GM12878 (cell line): ENCODE results near the gene DDX10. TPM values are rescaled to one million over a fixed set of nuclear protein-coding genes. Genes with fewer than 3 reads are reported as not detected.

Experiments used
- ATAC-seq: fragments of 200-7000 bp; cut with Tn5 transposase; 3 replicates; pipeline ENCODE4 v1.9.1; 2020; ENCODE audit warnings: mild to moderate bottlenecking, moderate library complexity
- BruUV-seq: library from RNA; stranded (reverse); fragments of 400-500 nt; replicated peaks from 2 replicates; lab custom pipeline; 2021; lab: Mats Ljungman, UMichigan
- CTCF ChIA-PET: fragments of 300-600 bp; sonication (Branson Sonifier 250); formaldehyde crosslinking; extraction: SDS; loops from one replicate; lab custom pipeline; 2021; ENCODE audit warnings: inconsistent platforms; lab: Yijun Ruan, JAX
- POLR2A ChIA-PET: fragments of 350-600 bp; formaldehyde crosslinking; extraction: SDS; loops from one replicate; lab custom pipeline; 2021; ENCODE audit warnings: inconsistent platforms; lab: Charles Lee
- RAD21 ChIA-PET: fragments of 300-600 bp; sonication (Branson Sonifier 250); formaldehyde crosslinking; loops from one replicate; lab custom pipeline; 2023; ENCODE audit warnings: antibody characterized with exemption; ENCODE audit not compliant: unreplicated experiment; lab: Charles Lee
- SMC1A ChIA-PET: fragments of 300-600 bp; sonication (Branson Sonifier 250); formaldehyde crosslinking; loops from one replicate; lab custom pipeline; 2023; ENCODE audit not compliant: unreplicated experiment, uncharacterized antibody; lab: Charles Lee
- DNase-seq: peaks from one replicate; pipeline ENCODE4 v3.0.0-alpha.2; 2011; ENCODE audit warnings: low read depth, low spot score
- FAIRE-seq: peaks from 3 replicates; lab custom pipeline; 2011; peaks lifted over from hg19 to GRCh38; lab: Jason Lieb, UNC
- H2AFZ ChIP-seq: 2 replicates; pipeline ENCODE4 v1.6.0; 2011; ENCODE audit warnings: low read depth, low read length, control low read depth; ENCODE audit not compliant: control insufficient read depth
- H3K27ac ChIP-seq: 2 replicates; pipeline ENCODE4 v1.5.1; 2011; ENCODE audit warnings: control low read depth; ENCODE audit not compliant: control insufficient read depth, insufficient read depth
- H3K27me3 ChIP-seq, 2 experiments: replicated peaks in 1 of 2; 2 replicates each; pipeline versions ENCODE4 v1.6.0 to v1.6.1; 2011; ENCODE audit warnings: low read length in 1 of 2; ENCODE audit not compliant: control insufficient read depth in 2 of 2, insufficient read depth in 2 of 2
- H3K36me3 ChIP-seq, 2 experiments: 2 replicates each; pipeline ENCODE4 v1.5.1; 2011; ENCODE audit warnings: low read length in 1 of 2; ENCODE audit not compliant: control insufficient read depth in 2 of 2, insufficient read depth in 2 of 2
- H3K4me1 ChIP-seq: 2 replicates; pipeline ENCODE4 v1.6.1; 2011; ENCODE audit warnings: mild to moderate bottlenecking, low read length, moderate library complexity, mixed read lengths; ENCODE audit not compliant: control insufficient read depth, insufficient read depth
- H3K4me2 ChIP-seq: 2 replicates; pipeline ENCODE4 v1.6.0; 2011; ENCODE audit warnings: control low read depth; ENCODE audit not compliant: control insufficient read depth, insufficient read depth
- H3K4me3 ChIP-seq: fragments of 200-600 bp; sonication (generic); 2 replicates; pipeline ENCODE4 v1.5.1; 2016
- H3K79me2 ChIP-seq: 2 replicates; pipeline ENCODE4 v1.6.0; 2011; ENCODE audit warnings: low read length; ENCODE audit not compliant: control insufficient read depth, insufficient read depth
- H3K9ac ChIP-seq: 2 replicates; pipeline ENCODE4 v1.8.0; 2011; ENCODE audit warnings: low read length, control low read depth, mixed read lengths; ENCODE audit not compliant: control insufficient read depth, insufficient read depth
- H3K9me3 ChIP-seq: replicated peaks from 3 replicates; pipeline ENCODE4 v1.5.1; 2011; ENCODE audit warnings: mild to moderate bottlenecking, low read length; ENCODE audit not compliant: control insufficient read depth, insufficient read depth
- H4K20me1 ChIP-seq: 2 replicates; pipeline ENCODE4 v1.6.0; 2011; ENCODE audit not compliant: control insufficient read depth, insufficient read depth
- CREB1 ChIP-seq: IDR thresholded peaks from 2 replicates; pipeline ENCODE4 v1.6.1; 2012; ENCODE audit warnings: low read depth, mild to moderate bottlenecking, inconsistent platforms
- CREM ChIP-seq: IDR thresholded peaks from 2 replicates; pipeline ENCODE4 v1.6.1; 2014; ENCODE audit warnings: antibody characterized with exemption, low read depth
- EP300 ChIP-seq, 2 experiments: fragments of 150-350 bp in 1 of 2; IDR thresholded peaks; 2 replicates each; pipeline ENCODE4 v1.6.1; 2011 to 2012; ENCODE audit warnings: low read depth in 2 of 2, low read length in 2 of 2, borderline replicate concordance in 1 of 2, improper control_type of control experiment in 1 of 2, inconsistent platforms in 1 of 2; ENCODE audit not compliant: control insufficient read depth in 1 of 2
- FOXK2 ChIP-seq: fragments of 450-650 bp; IDR thresholded peaks from 2 replicates; pipeline ENCODE4 v1.6.1; 2017; ENCODE audit warnings: mild to moderate bottlenecking, moderate library complexity
- GATAD2B ChIP-seq: fragments of 450-650 bp; conservative IDR thresholded peaks from 2 replicates; pipeline ENCODE4 v1.6.1; 2017; ENCODE audit warnings: low read depth, mild to moderate bottlenecking, moderate library complexity
- HDAC6 ChIP-seq: fragments of 200-600 bp; sonication (generic); IDR thresholded peaks from one replicate; pipeline ENCODE4 v1.8.0; 2017; ENCODE audit warnings: antibody characterized with exemption; ENCODE audit not compliant: unreplicated experiment
- MTA3 ChIP-seq: IDR thresholded peaks from 2 replicates; pipeline ENCODE4 v1.6.1; 2012; ENCODE audit warnings: low read length, inconsistent platforms, borderline replicate concordance
- MXI1 ChIP-seq: fragments of 150-350 bp; IDR thresholded peaks from 2 replicates; pipeline ENCODE4 v1.6.1; 2011; ENCODE audit warnings: low read depth, mild to moderate bottlenecking, inconsistent platforms, low read length, improper control_type of control experiment
- NBN ChIP-seq: fragments of 450-650 bp; IDR thresholded peaks from 2 replicates; pipeline ENCODE4 v1.6.1; 2016
- NRF1 ChIP-seq: conservative IDR thresholded peaks from 2 replicates; pipeline ENCODE4 v1.6.1; 2011; ENCODE audit warnings: mild to moderate bottlenecking, low read depth, low read length, improper control_type of control experiment
- PAX5 ChIP-seq: IDR thresholded peaks from 2 replicates; pipeline ENCODE4 v1.6.1; 2011; ENCODE audit warnings: low read depth, low read length, borderline replicate concordance
- RAD21 ChIP-seq: IDR thresholded peaks from 2 replicates; pipeline ENCODE4 v1.6.1; 2011; ENCODE audit warnings: mild to moderate bottlenecking, low read depth, low read length, moderate library complexity; ENCODE audit not compliant: insufficient read depth
- RFX5 ChIP-seq: IDR thresholded peaks from 2 replicates; pipeline ENCODE4 v1.6.1; 2011; ENCODE audit warnings: low read depth, low read length, improper control_type of control experiment
- SMAD1 ChIP-seq: fragments of 450-650 bp; IDR thresholded peaks from 2 replicates; pipeline ENCODE4 v1.6.1; 2018; ENCODE audit warnings: mild to moderate bottlenecking, low read depth; ENCODE audit not compliant: partially characterized antibody
- SMARCA5 ChIP-seq: fragments of 450-650 bp; IDR thresholded peaks from 2 replicates; pipeline ENCODE4 v1.6.1; 2017; ENCODE audit warnings: mild to moderate bottlenecking
- SRF ChIP-seq, 2 experiments: IDR thresholded peaks; 2 replicates each; pipeline ENCODE4 v1.6.1; 2011; ENCODE audit warnings: low read depth in 2 of 2, low read length in 2 of 2, mild to moderate bottlenecking in 1 of 2, moderate library complexity in 1 of 2
- ZNF217 ChIP-seq: fragments of 450-650 bp; IDR thresholded peaks from 2 replicates; pipeline ENCODE4 v1.6.1; 2017; ENCODE audit warnings: antibody characterized with exemption, mild to moderate bottlenecking
- WGBS: methylation state at CpG from one replicate; pipeline ENCODE4 v1.1.6; 2016; ENCODE audit warnings: low lambda C conversion rate; ENCODE audit not compliant: insufficient replicate concordance, insufficient coverage; ENCODE audit errors: missing lambda C conversion rate; 5-methylcytosine and 5-hydroxymethylcytosine counted together
- in situ Hi-C: fragments of 300-500 bp; cut with MboI; formaldehyde crosslinking; loops from 9 replicates; pipeline ENCODE4 v1.14.3; 2018; ENCODE audit warnings: mixed read lengths
- intact Hi-C: fragments of 100-400 bp; cut with micrococcal nuclease; formaldehyde crosslinking; loops from one replicate; pipeline ENCODE4 v1.14.2; 2022; ENCODE audit not compliant: unreplicated experiment
- polyA plus RNA-seq, 11 experiments: library from polyadenylated mRNA; depleted of rRNA in 4 of 11; unstranded in 6 of 11; stranded (reverse) in 5 of 11; fragments of >200 nt; fragmentation: Nextera tagmentation in 4 of 11; fragmentation: Illumina TruSeq in 1 of 11; extraction: Ambion mirVana in 4 of 11; extraction: Trizol in 1 of 11; gene quantifications; 1 replicate in 1 of 11; 2 replicates in 10 of 11; pipeline versions ENCODE4 v1.2.1 to v1.2.3, GENCODE V29; 2011 to 2016; ENCODE audit warnings: inconsistent platforms in 2 of 11, missing spikeins in 2 of 11, low read depth in 1 of 11
- total RNA-seq, 4 experiments: library from RNA; depleted of rRNA in 3 of 4; stranded (reverse); fragments of >200 nt in 3 of 4; fragmentation: Illumina TruSeq in 1 of 4; extraction: Trizol in 1 of 4; gene quantifications; 2 replicates each; pipeline versions ENCODE4 v1.2.1 to v1.2.3, GENCODE V29; 2013 to 2021

The DDX10 gene
- total and polyA plus RNA-seq, 10 of the 15 experiments (the other 5 are each of a cell fraction or from before 2014, with no cell fraction given) = 20.9 to 51.5 (median 31.9) TPM

DNA sequence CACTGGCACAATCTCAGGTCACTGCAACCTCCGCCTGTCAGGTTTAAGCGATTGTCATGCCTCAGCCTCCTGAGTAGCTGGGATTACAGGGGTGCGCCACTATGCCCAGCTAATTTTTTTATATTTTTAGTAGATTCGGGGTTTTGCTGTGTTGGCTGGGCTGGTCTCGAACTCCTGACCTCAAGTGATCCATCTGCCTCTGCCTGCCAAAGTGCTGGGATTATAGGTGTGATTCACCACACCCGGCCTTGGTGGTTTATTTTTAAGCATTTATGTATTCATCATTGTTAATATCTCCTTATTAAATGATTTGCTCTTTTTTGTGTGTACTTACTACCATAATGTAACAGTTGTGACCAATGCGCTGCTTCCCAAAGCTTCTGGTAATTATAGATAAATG lies 171.7 kb downstream of the DDX10 start:
- ATAC-seq (no peak), FAIRE-seq (no peak), DNase-seq (no peak)
- RAD21 ChIA-PET = no interaction called here
- intact Hi-C loops (no loop called here), in situ Hi-C loops (no loop called here)
- Histone ChIP-seq H3K4me2 (no peak overlapping the region), H3K9me3 (no peaks in the 10 kb centered on the region), H4K20me1 (no peaks in the 10 kb centered on the region), H2AFZ (no peak overlapping the region), H3K4me1 (no peaks in the 10 kb centered on the region), H3K4me3 (no peak overlapping the region), H3K27me3 (no peaks in the 10 kb centered on the region), H3K27ac (no peak overlapping the region), H3K9ac (no peak overlapping the region), H3K79me2 (no peaks in the 10 kb centered on the region), H3K36me3 (no peaks in the 10 kb centered on the region)
- SMC1A ChIA-PET = interaction anchor here (0.6 to 2.9 kb wide), 9 partner anchors 9 to 129 kb away, joined by 3 to 12 read pairs (median 4); no protein-coding TSS in a partner anchor
- POLR2A ChIA-PET = no interaction called here
- BruUV-seq = no TSS peak
- CTCF ChIA-PET = interaction anchor here (0.7 to 2.1 kb wide), 4 partner anchors 11 to 139 kb away, joined by 3 to 7 read pairs (median 4); no protein-coding TSS in a partner anchor
- 98% methylated on average over 7 of the region's 7 CpGs for WGBS
- TF ChIP-seq SRF (IDR thresholded peaks at IDR 0.05; ENCODE audit: low read depth in 2 of 2, low read length in 2 of 2) (no peak), HDAC6 (no peak), CREB1 (no peak)

DNA sequence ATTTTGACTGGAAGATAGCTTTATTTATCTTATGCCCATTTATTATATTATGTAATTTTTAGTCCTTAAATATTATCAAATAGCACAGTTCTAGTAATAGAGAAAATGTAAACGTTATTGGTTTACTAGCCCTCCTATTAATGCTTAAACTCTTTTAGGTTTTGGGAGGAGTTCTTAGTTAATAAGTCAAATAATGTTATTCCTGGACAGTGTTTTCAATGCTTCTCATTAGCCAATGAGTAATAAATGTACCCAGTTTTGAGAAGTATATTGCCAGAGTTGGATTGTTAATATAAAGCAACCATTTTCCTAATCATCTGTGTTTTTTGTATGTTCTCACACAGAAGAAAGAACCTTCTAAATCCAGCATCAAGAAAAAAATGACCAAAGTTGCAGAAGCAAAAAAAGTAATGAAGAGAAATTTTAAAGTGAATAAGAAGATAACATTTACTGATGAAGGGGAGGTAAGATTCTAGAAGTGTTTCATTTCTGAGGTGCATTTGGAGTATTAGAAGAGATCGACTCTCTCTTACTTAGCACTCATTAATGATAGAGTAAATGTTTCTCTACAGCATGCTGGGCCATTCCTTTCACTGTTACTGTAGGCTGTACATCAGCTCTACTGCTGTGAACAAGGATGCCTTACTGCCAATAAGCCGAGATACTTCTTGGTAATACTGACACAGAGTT lies 173.4 kb downstream of the DDX10 start:
- ChIA-PET POLR2A (no interaction called here), SMC1A (interaction anchor here (1.2 to 2.9 kb wide), 5 partner anchors 10 to 23 kb away, joined by 3 to 12 read pairs (median 4); no protein-coding TSS in a partner anchor), CTCF (interaction anchor here (1.8 kb wide), 1 partner anchor 9 kb away, joined by 6 read pairs; no protein-coding TSS in a partner anchor), RAD21 (interaction anchor here (1.3 kb wide), 1 partner anchor 16 kb away, joined by 4 read pairs; no protein-coding TSS in a partner anchor)
- in situ Hi-C loops (no loop called here), intact Hi-C loops (no loop called here)
- Histone ChIP-seq H3K9me3 (no peaks in the 10 kb centered on the region), H3K4me2 (no peak overlapping the region), H2AFZ (no peak overlapping the region), H3K9ac (no peak overlapping the region), H3K4me1 (no peaks in the 10 kb centered on the region), H3K4me3 (no peak overlapping the region), H3K36me3 (0 out of 4 replicates have a peak, but pooled peaks cover 0 to 3% of the 10 kb centered on the region in 2 experiments), H3K27me3 (no peaks in the 10 kb centered on the region), H4K20me1 (no peaks in the 10 kb centered on the region), H3K27ac (no peak overlapping the region), H3K79me2 (no peaks in the 10 kb centered on the region)
- WGBS = 96% methylated on average over 3 of the region's 3 CpGs
- BruUV-seq = no TSS peak
- no peak for DNase-seq
- no peak for FAIRE-seq
- no peak for ATAC-seq
- no peak for TF ChIP-seq NRF1
- TF ChIP-seq RFX5 = no peak
- no peak for TF ChIP-seq MTA3
- TF ChIP-seq RAD21 = no peak
- TF ChIP-seq SMAD1 = no peak
- no peak for TF ChIP-seq GATAD2B
- TF ChIP-seq EP300 (IDR thresholded peaks at IDR 0.05; ENCODE audit: borderline replicate concordance in 1 of 2, control insufficient read depth in 1 of 2, low read depth in 2 of 2, low read length in 2 of 2) = no peak
- TF ChIP-seq NBN = no peak
- no peak for TF ChIP-seq PAX5
- TF ChIP-seq SMARCA5 = no peak
- TF ChIP-seq CREM = no peak
- no peak for TF ChIP-seq MXI1
- TF ChIP-seq ZNF217 = no peak
- TF ChIP-seq FOXK2 = no peak
- TF ChIP-seq HDAC6 = no peak
